Measurements from ENCODE around the gene ZNF518B.

Gene ZNF518B

DNA sequence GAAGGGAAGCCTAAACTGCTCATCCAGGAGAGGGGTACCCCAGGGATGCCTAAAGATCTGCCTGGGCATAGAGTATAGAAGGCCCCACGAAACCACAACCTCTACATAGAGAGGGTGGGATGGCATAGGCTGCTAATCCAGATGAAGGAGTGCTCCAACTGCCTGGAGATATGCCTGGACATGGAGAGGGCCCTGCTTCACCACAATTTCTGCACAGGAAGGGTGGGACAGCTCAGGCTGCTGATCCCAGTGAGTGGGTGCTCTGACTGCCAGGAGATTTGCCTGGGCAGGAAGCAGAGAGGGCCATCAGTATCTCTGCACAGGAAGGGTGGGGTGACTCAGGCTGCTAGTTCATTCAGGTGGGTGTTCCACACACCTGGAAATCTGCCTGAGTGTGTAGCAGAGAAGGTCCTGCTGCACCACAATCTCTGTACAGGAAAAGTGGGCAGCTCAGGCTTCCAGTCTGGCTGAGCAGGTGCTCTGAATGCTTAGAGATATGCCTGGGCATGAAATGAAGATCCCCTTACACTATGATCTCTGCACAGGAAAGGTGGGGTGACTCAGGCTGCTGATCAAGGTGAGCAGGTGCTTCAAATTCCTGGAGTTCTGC lies 61.1 kb downstream of the ZNF518B start:
- H3K36me3 ChIP-seq (ENCODE audit: insufficient read depth, low read length) = no peaks in the 10 kb centered on the region
- TF ChIP-seq, protein P1, sequence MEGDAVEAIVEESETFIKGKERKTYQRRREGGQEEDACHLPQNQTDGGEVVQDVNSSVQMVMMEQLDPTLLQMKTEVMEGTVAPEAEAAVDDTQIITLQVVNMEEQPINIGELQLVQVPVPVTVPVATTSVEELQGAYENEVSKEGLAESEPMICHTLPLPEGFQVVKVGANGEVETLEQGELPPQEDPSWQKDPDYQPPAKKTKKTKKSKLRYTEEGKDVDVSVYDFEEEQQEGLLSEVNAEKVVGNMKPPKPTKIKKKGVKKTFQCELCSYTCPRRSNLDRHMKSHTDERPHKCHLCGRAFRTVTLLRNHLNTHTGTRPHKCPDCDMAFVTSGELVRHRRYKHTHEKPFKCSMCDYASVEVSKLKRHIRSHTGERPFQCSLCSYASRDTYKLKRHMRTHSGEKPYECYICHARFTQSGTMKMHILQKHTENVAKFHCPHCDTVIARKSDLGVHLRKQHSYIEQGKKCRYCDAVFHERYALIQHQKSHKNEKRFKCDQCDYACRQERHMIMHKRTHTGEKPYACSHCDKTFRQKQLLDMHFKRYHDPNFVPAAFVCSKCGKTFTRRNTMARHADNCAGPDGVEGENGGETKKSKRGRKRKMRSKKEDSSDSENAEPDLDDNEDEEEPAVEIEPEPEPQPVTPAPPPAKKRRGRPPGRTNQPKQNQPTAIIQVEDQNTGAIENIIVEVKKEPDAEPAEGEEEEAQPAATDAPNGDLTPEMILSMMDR (conservative IDR thresholded peaks at IDR 0.05; ENCODE audit: low read length) = no peak
- TF ChIP-seq EZH2phosphoT487 (IDR thresholded peaks at IDR 0.05; ENCODE audit: borderline replicate concordance) = no peak
- H3K4me1 ChIP-seq (ENCODE audit: insufficient read depth, low read length, poor library complexity, severe bottlenecking) = peaks cover 7% of the 10 kb centered on the region
- no peaks in the 10 kb centered on the region for H3F3A ChIP-seq (ENCODE audit: low read depth)
- no peak overlapping the region for H3K4me2 ChIP-seq (ENCODE audit: low read depth, low read length, poor library complexity, severe bottlenecking)
- H4K20me1 ChIP-seq (ENCODE audit: insufficient read depth, low read length, poor library complexity, severe bottlenecking) = no peaks in the 10 kb centered on the region
- H3K9me3 ChIP-seq (ENCODE audit: insufficient read depth, low read depth, low read length) = no peaks in the 10 kb centered on the region
- no peaks in the 10 kb centered on the region for H3K79me2 ChIP-seq (ENCODE audit: insufficient read depth, low read length)
- no peaks in the 10 kb centered on the region for H3K27me3 ChIP-seq (ENCODE audit: insufficient read depth, low read length, poor library complexity, severe bottlenecking)
- no peak overlapping the region for H3K9ac ChIP-seq (ENCODE audit: low read depth, low read length, poor library complexity, severe bottlenecking)
- H3K4me3 ChIP-seq (ENCODE audit: low read length, poor library complexity, severe bottlenecking) = no peak overlapping the region
- no peaks in the 10 kb centered on the region for H3K9me2 ChIP-seq (replicated peaks; ENCODE audit: low read depth, low read length)
- no peak overlapping the region for H2AFZ ChIP-seq (ENCODE audit: low read length)
